MM.1S (cell line): ENCODE results near the gene ATMIN.

ENCODE experiments used
- DNase-seq: peaks from one replicate; pipeline ENCODE4 v3.0.0-alpha.2; 2015
- H2AFZ ChIP-seq: fragments of 300-600 bp; sonication (generic); 2 replicates; pipeline ENCODE4 v1.6.0; 2016; ENCODE audit warnings: antibody characterized with exemption, low read length
- H3F3A ChIP-seq: fragments of 300-600 bp; sonication (generic); 2 replicates; pipeline ENCODE4 v1.6.1; 2016; ENCODE audit warnings: mild to moderate bottlenecking, antibody characterized with exemption, low read length, moderate library complexity, mixed read lengths; ENCODE audit not compliant: insufficient read depth
- H3K27ac ChIP-seq: fragments of 300-600 bp; sonication (generic); 2 replicates; pipeline ENCODE4 v1.5.1; 2016; ENCODE audit warnings: mild to moderate bottlenecking, low read length
- H3K27me3 ChIP-seq: fragments of 300-600 bp; sonication (generic); replicated peaks from 2 replicates; pipeline ENCODE4 v1.6.0; 2016; ENCODE audit warnings: low read length; ENCODE audit not compliant: insufficient read depth
- H3K36me3 ChIP-seq: fragments of 300-600 bp; sonication (generic); replicated peaks from 2 replicates; pipeline ENCODE4 v1.6.1; 2016; ENCODE audit warnings: mild to moderate bottlenecking, low read length, mixed read lengths; ENCODE audit not compliant: insufficient read depth
- H3K4me1 ChIP-seq: fragments of 300-600 bp; sonication (generic); 2 replicates; pipeline ENCODE4 v1.6.1; 2016; ENCODE audit warnings: low read length, mixed read lengths
- H3K4me2 ChIP-seq: fragments of 300-600 bp; sonication (generic); 2 replicates; pipeline ENCODE4 v1.6.0; 2016; ENCODE audit warnings: low read depth, low read length
- H3K4me3 ChIP-seq: fragments of 300-600 bp; sonication (generic); 2 replicates; pipeline ENCODE4 v1.5.1; 2016; ENCODE audit warnings: low read length, mixed read lengths
- H3K79me2 ChIP-seq: fragments of 300-600 bp; sonication (generic); 2 replicates; pipeline ENCODE4 v1.6.1; 2016; ENCODE audit warnings: mixed run types, low read length, mixed read lengths
- H3K9ac ChIP-seq: fragments of 300-600 bp; sonication (generic); 2 replicates; pipeline ENCODE4 v1.6.1; 2016; ENCODE audit warnings: low read length, mixed read lengths
- H3K9me2 ChIP-seq: fragments of 300-600 bp; sonication (generic); replicated peaks from 2 replicates; pipeline ENCODE4 v1.6.1; 2016; ENCODE audit warnings: mild to moderate bottlenecking, low read length, mixed read lengths; ENCODE audit not compliant: insufficient read depth
- H3K9me3 ChIP-seq: fragments of 300-600 bp; sonication (generic); replicated peaks from 2 replicates; pipeline ENCODE4 v1.6.1; 2016; ENCODE audit warnings: mild to moderate bottlenecking, low read length, mixed read lengths; ENCODE audit not compliant: insufficient read depth
- H4K20me1 ChIP-seq: fragments of 300-600 bp; sonication (generic); 2 replicates; pipeline ENCODE4 v1.6.1; 2016; ENCODE audit warnings: mild to moderate bottlenecking, low read length, moderate library complexity, mixed read lengths; ENCODE audit not compliant: insufficient read depth
- CTCF ChIP-seq: fragments of 300-600 bp; sonication (generic); IDR thresholded peaks from 2 replicates; pipeline ENCODE4 v1.5.1; 2016; ENCODE audit warnings: antibody characterized with exemption, low read length, mixed read lengths
- EZH2 ChIP-seq: fragments of 300-600 bp; sonication (generic); optimal IDR thresholded peaks from 2 replicates; pipeline ENCODE3; 2017; ENCODE audit warnings: low read depth, mild to moderate bottlenecking, antibody characterized with exemption, low read length, mixed read lengths
- EZH2phosphoT487 ChIP-seq: fragments of 300-600 bp; sonication (generic); IDR thresholded peaks from 2 replicates; pipeline ENCODE4 v1.6.1; 2018; ENCODE audit warnings: antibody characterized with exemption, low read length

The ATMIN gene

DNA sequence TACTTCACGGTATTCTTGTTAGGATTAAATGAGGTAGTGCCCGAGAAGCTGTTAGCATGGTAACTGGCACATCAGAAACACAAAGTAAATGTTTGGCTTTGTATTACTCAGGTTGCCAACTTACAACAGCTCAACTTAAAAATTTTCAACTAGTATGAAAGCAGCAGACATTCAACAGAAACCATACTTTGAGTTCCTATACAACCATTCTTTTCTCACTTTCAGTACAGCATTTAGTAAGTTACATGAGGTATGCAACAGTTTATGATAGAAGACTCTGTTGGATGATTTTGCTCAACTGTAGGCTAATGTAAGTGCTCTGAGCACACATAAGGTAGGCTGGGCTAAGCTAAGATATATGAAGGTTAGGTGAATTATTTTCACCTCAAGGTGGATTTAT lies 21.0 kb upstream of the ATMIN start:
- Histone ChIP-seq H3K27ac (no peak overlapping the region), H4K20me1 (no peaks in the 10 kb centered on the region), H3K9me3 (no peaks in the 10 kb centered on the region), H3K4me1 (no peaks in the 10 kb centered on the region), H3K4me2 (no peak overlapping the region), H3K27me3 (no peaks in the 10 kb centered on the region), H3K79me2 (peaks cover 20% of the 10 kb centered on the region), H3F3A (no peaks in the 10 kb centered on the region), H3K4me3 (no peak overlapping the region), H3K9me2 (no peaks in the 10 kb centered on the region), H2AFZ (no peak overlapping the region), H3K36me3 (peaks cover 5% of the 10 kb centered on the region; the same call in 1 of the 2 replicates), H3K9ac (no peak overlapping the region)
- TF ChIP-seq EZH2 = no peak
- DNase-seq = no peak

- no peaks in the 10 kb centered on the region for H3F3A ChIP-seq
- no peak for DNase-seq
- no peaks in the 10 kb centered on the region for H3K79me2 ChIP-seq
- H3K27ac ChIP-seq = no peak overlapping the region
- no peak overlapping the region for H3K4me2 ChIP-seq
- H3K4me3 ChIP-seq = no peak overlapping the region
- no peaks in the 10 kb centered on the region for H3K27me3 ChIP-seq
- H4K20me1 ChIP-seq = no peaks in the 10 kb centered on the region
- TF ChIP-seq EZH2phosphoT487 = no peak
- TF ChIP-seq EZH2 = no peak
- no peak for TF ChIP-seq CTCF
- H3K9me3 ChIP-seq = no peaks in the 10 kb centered on the region
- no peaks in the 10 kb centered on the region for H3K4me1 ChIP-seq
- H3K9me2 ChIP-seq = no peaks in the 10 kb centered on the region
- H2AFZ ChIP-seq = no peak overlapping the region
- H3K9ac ChIP-seq = no peak overlapping the region
- peaks cover 4% of the 10 kb centered on the region; the same call in 1 of the 2 replicates for H3K36me3 ChIP-seq
Measured at GRCh38 chr16:81018496-81018895, 17.1 kb upstream of the ATMIN start.

- no peak for TF ChIP-seq EZH2phosphoT487
- TF ChIP-seq EZH2 = no peak
- no peak for TF ChIP-seq CTCF
- H3K36me3 ChIP-seq = peaks cover 4% of the 10 kb centered on the region; the same call in 1 of the 2 replicates
- no peaks in the 10 kb centered on the region for H3K79me2 ChIP-seq
- H3F3A ChIP-seq = no peaks in the 10 kb centered on the region
- no peak overlapping the region for H3K4me3 ChIP-seq
- no peak overlapping the region for H2AFZ ChIP-seq
- no peaks in the 10 kb centered on the region for H3K9me3 ChIP-seq
- H3K27ac ChIP-seq = no peak overlapping the region
- no peaks in the 10 kb centered on the region for H4K20me1 ChIP-seq
- DNase-seq = no peak
- H3K4me2 ChIP-seq = no peak overlapping the region
- no peak overlapping the region for H3K9ac ChIP-seq
- no peaks in the 10 kb centered on the region for H3K4me1 ChIP-seq
- no peaks in the 10 kb centered on the region for H3K27me3 ChIP-seq
- H3K9me2 ChIP-seq = no peaks in the 10 kb centered on the region
Measured at GRCh38 chr16:81026429-81026828, 9.2 kb upstream of the ATMIN start.

GRCh38 chr16:81029930-81030604 lies 5.6 kb upstream of the ATMIN start:
- no peak overlapping the region for H3K27ac ChIP-seq
- H3K79me2 ChIP-seq = no peaks in the 10 kb centered on the region
- H3K36me3 ChIP-seq = no peaks in the 10 kb centered on the region

More at GRCh38 chr16:81029930-81030604, 5.6 kb upstream of the ATMIN start:
- Histone ChIP-seq H3K4me3 (no peak overlapping the region), H2AFZ (no peak overlapping the region), H3F3A (no peaks in the 10 kb centered on the region), H3K9me3 (no peaks in the 10 kb centered on the region), H3K9me2 (no peaks in the 10 kb centered on the region), H3K27me3 (no peaks in the 10 kb centered on the region), H4K20me1 (no peaks in the 10 kb centered on the region), H3K4me2 (no peak overlapping the region), H3K4me1 (no peaks in the 10 kb centered on the region), H3K9ac (no peak overlapping the region)
- no peak for TF ChIP-seq EZH2phosphoT487
- no peak for TF ChIP-seq EZH2
- no peak for TF ChIP-seq CTCF
- DNase-seq = no peak
